SKM-1 (cell line): ENCODE measurements around the gene IKZF4.
"Not testable (repeated sequence)": the region's sequence is repeated elsewhere in the genome, so short reads cannot be mapped to it uniquely, and the experiment has no call there.

Source experiments
- DNase-seq: peaks from one replicate; lab custom pipeline; 2025; ENCODE audit not compliant: unreplicated experiment; lab: John Stamatoyannopoulos, UW

IKZF4 gene

DNA sequence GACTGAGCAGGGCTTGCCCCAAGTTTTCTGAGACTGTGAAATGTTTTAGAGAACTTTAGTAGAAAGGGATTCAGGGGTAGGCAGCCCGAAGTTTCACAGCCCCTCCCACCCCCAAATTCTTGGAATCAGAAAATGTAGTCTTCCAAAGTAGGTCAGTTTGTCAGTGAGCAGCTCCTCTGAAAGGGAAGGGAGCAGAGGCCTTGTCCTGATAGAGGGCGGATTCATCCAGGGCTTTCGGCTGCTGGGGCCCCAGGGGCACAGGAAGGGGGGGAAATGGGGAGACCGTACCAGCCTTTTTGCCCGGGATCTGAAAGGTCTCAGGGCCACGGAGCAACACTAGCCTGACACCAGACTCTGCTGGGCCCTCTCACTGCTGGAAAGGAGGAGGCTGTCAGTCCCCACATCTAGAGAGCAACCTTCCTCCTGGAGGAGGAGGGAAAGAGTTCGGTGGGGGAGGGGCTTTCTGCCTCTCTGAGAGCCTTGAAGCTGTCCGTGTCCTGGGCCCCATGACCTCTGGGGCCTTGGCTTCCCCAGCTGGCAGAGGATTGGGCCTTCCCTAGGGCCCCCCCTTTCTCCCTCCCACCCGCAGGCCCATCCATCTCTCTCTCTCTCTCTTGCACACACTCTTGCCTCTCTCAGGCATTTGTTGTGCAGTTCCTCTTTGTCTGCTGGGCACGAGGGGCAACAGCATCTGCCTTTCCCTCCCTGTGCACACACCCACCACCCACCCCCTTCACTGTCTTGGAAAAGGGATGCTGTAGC is at the start of gene IKZF4:
TSS of gene IKZF4 (plus strand) at position 621 of the 762 bp plus-strand sequence. CDS start 451 bp downstream, outside the sequence.
- DNase-seq = peak; percentile 63

DNA sequence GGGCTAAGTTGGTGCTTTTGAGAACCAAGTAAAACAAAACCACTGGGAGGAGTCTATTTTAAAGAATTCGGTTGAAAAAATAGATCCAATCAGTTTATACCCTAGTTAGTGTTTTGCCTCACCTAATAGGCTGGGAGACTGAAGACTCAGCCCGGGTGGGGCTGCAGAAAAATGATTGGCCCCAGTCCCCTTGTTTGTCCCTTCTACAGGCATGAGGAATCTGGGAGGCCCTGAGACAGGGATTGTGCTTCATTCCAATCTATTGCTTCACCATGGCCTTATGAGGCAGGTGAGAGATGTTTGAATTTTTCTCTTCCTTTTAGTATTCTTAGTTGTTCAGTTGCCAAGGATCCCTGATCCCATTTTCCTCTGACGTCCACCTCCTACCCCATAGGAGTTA is 48.8 kb upstream of the IKZF4 start:
- DNase-seq = no peak

DNA sequence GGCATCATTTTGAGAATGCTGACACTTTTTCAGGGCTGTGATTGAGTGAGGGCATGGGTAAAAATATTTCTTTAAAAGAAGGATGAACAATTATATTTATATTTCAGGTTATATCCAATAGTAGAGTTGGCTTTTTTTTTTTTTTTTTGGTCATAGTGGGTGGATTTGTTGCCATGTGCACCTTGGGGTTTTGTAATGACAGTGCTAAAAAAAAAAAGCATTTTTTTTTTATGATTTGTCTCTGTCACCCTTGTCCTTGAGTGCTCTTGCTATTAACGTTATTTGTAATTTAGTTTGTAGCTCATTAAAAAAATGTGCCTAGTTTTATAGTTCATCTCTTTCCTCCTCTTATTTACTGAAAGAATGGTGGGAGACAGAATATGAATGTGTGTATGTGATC is 48.4 kb upstream of the IKZF4 start:
- DNase-seq = no peak

DNA sequence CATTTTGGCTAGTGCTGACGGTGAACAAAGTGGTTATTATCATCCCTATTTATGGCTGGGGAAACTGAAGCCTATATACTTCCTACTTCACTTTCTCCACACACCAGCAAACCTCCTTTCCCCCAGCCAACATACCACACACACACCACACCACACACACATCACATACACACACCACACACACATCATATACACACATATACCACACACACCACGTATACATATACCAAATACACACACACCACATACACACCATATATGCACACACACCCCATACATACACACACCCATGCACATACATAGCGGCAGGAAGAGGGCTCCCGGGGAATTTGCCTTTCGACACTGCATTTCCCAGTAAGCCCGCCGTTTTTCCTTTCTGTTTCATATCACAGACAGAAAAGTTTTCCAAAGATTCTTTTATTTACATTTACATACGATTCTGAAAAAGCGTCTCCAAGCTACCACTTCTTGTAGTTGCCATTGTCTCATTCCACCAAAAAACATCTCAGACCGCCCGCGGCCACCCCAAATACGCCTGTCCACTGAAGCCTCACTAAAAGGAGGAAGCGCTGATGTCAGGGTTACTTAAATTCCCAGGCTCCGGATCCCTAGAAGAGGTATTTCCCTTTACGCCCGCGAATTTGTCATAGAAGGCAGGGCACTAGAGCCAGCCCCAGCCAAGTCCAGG is 47.8 kb upstream of the IKZF4 start:
- DNase-seq = no peak

DNA sequence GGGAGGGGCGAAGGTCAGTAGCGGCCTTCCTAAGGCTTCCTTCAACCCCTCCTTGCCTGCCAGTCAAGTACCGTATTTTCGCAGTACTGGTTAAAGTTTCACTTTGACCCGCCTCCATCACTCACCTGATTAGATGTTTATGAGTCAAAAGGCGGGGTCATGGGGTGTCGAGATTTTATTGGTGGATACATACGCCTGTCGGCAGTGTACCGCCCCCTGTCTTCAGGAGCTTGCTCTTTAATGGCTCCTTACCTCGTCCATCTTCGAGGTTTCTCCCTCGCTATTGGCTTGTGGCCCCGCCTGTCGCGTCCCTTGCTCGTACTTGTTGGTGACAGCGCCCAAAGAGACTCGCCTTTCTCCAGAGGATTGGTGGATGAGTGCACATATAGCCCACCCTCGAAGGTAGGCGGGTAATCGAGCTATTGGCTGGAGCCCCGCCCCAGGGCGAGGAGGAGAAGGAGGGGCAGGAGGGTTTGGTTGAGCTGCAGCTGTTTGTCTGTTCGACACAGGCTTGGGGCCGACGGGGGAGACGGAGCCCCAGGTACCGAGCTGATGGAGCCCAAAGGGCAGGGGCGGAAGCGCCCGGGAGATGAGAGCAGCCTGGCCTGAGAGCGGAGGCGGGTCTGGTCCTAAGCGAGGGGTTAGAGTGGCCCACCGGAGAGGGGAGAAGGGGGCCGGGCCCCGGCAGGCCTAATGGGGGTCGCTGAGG is 47.1 kb upstream of the IKZF4 start, which contains the start of gene RAB5B:
TSS of gene RAB5B (plus strand) at position 480 of the 709 bp plus-strand sequence. CDS start 12,883 bp downstream, outside the sequence.
- DNase-seq = peak; percentile 92

DNA sequence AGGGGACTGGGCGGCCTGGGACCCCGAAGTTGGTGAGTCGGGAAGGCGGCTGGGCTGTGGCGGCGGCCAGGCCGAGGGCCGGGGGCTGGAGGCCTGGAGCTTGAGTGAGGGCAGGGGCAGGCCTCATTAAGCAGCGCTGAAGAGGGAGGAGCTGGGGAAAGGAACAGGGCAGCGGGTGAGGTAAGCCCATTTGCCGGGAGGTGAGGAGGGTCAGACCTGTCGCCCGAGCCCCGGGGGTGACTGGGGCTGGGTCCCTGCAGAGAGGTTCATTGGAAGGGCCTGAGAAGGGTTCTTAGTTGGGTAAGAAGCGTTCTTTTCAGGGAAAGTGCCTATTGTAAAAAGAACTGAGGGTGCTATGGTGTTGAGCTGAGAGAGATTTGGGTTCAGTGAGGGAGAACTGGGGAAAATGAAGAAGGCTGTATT is 46.5 kb upstream of the IKZF4 start:
- no peak for DNase-seq

DNA sequence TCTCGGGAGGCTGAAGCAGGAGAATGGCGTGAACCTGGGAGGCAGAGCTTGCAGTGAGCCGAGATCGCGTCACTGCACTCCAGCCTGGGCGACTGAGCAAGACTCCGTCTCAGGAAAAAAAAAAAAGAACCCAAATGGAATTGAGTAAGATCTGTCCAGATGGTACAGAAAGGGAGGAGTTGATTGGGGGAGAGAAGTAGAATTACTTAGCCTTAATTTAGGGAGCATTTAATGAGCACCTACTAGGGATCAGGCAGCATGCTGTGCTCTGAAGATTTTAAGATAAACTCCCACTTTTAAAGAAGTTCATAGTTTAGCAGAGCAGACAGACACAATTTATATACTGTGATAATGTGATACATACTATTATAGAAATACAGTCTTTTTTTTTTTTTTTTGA is 42.5 kb upstream of the IKZF4 start:
- no peak for DNase-seq

DNA sequence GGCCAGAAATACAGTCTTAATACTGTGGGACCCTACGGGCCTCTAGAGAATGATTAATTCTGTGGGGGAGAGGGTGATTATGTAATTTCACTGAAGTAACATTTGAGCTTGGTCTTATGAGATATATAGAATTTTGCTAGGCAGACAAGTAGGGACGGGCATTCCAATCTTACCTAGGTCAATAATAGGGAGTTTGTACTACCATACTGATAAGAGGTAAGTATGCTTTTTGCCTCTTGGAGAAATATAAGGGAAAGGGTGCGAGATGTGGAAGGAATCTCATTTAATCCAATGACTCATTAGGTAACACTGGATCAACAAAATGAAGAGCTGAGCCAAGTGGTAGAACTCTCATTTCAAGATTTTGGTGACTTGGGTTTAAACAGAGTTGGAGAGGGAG is 41.8 kb upstream of the IKZF4 start:
- DNase-seq = no peak

DNA sequence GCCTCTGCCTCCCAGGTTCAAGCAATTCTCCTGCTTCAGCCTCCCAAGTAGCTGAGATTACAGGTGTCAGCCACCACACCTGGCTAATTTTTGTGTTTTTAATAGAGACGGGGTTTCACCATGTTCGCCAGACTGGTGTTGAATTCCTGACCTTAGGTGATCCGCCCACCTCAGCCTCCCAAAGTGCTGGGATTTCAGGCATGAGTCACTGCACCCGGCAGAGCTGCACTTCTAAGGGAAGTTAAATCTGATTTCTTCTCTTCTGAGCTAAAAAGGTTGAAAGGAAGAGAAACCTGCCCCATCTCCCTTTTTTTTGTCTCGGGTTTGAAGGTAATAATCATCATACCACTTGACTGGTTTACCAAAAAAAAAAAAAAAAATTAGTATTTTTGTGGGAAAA is 39.0 kb upstream of the IKZF4 start:
- not testable (repeated sequence) for DNase-seq

DNA sequence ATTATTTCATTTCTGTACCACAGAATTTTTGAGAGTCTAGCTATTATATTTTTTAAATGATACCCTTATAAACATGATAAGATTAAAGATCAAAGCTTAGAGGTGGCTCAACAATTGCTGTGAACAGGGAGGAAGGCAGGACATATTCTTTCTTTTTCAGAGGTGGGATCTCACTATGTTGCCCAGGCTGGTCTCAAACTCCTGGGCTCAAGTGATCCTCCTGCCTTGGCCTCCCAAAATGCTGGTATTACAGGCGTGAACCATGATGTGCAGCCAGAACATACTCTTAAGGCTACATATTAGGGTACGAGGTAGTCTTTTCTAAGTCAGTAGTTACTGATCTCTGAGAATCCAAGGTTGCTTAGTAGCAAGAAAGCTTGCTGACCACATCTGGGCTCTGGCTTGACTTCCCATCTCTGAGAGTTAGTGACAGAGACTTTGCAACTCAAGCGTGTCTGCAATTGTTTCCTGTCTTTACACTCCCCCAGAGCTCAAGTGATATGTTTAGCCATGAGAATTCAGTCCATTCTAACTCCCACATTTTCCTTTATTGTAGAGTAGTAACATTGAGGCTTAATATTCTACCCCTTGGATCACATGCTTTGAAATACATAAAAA is 38.4 kb upstream of the IKZF4 start:
- DNase-seq = peak; percentile 16

DNA sequence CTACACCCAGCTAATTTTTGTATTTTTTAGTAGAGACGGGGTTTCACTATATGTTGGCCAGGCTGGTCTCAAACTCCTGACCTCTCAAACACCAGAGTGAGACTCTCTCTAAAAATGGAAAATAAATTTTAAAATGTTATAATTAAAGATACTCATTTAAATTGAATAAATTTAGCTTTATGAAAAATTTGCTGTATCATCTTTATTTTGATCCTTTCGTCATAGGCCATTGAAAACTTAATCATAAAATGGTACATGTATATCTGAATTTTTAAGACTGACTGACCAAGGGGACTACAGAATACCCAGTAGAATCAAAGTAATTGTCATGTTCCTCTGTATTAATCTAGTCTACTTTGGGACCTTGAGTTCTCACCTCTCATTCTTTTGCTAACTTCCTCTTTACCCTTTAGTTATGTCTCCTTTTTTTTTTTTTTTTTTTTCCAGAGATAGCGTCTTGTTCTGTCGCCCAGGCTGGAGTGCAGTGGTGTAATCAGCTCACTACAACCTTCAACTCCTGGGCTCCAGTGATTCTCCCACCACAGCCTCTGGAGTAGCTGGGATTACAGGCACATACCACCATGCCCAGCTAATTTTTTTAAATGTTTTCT is 37.5 kb upstream of the IKZF4 start:
- no peak for DNase-seq

DNA sequence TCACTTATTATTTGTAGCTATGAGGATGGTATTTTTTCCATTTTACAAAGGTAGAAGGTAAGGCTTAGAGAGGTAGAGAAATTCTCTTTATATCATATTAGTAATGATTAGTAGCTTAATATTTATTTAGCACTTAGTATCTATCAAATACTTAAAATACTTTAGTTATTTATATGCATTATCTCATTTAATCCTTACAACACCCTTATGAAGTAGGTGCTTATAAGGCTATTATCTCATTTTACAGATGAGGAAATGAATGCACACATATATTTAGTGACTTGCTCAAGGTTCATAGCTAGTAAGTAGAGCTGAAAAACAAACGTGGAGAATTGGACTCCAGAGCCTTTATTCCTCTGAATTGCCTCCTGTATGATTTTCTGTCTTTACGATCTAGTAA is 36.0 kb upstream of the IKZF4 start:
- DNase-seq = no peak

DNA sequence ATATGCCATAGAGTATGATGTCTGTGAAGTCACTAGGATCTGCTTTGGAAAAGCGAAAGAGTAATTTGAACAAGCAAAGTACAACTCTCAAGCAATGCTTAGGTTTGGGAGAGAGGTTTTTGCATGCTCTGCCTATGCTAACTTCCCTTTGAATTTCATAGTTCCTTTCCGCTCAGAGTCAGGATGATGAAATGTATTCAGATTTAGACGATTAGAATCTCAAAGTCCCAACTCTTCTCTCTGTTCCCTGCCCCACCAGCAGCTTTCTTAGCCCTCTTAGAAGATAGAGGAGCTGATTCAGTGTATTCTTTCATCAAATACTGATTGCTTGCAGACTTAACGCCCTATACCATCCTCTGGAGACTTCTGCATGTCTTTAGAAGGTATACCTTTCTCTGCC is 35.5 kb upstream of the IKZF4 start:
- DNase-seq = no peak

DNA sequence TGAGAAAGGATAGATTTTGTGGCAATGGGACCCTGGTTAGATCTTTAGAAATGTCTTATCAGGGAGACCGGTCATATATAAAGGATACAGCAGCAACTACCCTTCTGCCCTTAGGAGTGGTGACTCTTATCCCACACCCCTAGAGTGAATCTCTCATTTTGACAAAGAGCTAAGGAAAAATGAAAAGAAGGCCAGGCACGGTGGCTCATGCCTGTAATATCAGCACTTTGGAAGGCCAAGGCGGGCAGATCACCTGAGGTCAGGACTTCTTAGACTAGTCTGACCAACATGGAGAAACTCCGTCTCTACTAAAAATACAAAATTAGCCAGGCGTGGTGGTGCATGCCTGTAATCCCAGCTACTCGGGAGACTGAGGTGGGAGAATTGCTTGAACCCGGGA is 34.9 kb upstream of the IKZF4 start:
- not testable (repeated sequence) for DNase-seq

DNA sequence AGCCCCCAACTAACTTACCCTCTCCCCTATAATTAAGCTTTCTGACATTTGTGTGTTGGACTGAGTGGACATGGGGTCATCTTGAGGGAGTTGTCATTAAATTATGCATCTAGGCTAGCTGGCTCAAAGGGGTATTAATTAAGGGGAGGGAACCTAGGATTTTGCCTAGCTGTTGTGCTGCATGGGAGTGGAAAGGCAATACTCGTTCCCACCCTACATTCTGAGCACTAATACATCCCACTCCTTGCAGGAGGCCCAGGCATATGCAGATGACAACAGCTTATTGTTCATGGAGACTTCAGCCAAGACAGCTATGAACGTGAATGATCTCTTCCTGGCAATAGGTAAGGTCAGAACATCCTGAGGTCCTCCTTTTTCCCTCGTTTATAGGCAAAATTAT is 29.7 kb upstream of the IKZF4 start:
- no peak for DNase-seq

DNA sequence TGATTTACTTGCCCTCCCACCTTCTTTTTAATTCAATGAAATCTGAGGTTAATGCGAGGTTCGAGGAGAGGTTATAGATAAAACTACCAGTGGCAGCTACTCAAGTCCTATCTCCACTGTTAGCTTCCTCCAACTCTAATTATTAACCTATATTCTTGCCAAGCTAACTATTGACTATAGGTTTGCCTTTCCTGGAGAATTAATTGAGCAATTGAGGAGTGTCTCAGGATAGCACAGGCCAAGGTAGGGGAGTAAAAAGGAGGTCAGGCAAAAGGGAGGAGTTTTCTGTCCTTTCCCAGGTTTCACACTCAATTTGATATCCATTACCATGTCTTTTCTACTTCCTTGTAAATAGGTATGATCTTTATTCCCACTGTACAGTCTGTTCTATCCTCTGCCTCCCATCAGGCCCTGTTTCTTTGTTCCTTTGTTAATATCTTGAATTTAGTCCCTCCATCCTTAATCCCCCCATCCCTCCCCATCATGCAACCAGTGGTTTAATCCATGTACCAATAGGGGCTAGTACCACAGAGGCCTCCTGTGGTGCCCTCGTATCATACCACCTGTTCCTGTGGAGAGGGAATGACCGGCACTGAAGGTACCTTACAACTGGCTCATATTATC is 27.5 kb upstream of the IKZF4 start:
- DNase-seq = no peak

DNA sequence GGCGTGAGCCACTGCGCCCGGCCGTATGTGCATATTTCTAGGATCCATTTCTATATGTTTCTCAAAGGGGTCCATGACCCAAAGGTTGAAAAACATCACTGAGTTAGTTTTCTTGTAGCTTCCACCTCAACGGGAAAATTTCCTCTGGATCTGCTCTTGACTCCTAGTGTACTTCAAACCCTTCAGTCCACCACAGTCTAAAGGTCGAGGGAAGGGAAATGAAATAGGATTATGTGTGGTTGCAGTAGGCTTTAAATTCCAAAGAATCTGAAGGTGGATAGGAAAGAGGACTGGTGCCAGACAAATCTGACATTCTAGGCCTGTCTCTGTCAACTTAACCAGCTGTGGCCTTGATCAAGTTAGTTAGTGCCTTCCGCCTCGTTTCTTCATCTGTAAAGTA is 25.5 kb upstream of the IKZF4 start:
- no peak for DNase-seq

DNA sequence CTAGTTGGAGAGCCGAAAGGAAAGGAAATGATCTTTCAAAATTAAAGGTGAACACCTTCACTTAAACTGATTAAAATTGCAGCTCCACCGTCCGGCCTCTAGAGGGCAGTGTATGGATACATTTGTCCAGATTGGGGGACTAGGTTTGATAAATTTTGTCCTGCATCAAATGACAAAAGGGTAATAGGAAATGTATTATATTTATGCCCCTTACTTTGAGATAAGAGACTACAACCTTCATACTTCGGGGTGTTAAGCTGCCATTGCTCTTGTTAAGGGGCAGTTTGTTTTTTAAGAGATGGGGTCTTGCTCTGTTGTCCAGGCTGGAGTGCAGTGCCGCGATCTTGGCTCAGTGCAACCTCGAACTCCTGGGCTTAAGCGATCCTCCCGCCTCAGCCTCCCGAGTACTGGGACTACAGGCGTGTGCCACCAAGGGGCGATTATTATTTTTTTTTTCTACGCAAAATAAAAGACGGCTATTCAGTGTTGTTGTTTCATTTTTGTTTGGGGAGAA is 24.6 kb upstream of the IKZF4 start:
- no peak for DNase-seq

DNA sequence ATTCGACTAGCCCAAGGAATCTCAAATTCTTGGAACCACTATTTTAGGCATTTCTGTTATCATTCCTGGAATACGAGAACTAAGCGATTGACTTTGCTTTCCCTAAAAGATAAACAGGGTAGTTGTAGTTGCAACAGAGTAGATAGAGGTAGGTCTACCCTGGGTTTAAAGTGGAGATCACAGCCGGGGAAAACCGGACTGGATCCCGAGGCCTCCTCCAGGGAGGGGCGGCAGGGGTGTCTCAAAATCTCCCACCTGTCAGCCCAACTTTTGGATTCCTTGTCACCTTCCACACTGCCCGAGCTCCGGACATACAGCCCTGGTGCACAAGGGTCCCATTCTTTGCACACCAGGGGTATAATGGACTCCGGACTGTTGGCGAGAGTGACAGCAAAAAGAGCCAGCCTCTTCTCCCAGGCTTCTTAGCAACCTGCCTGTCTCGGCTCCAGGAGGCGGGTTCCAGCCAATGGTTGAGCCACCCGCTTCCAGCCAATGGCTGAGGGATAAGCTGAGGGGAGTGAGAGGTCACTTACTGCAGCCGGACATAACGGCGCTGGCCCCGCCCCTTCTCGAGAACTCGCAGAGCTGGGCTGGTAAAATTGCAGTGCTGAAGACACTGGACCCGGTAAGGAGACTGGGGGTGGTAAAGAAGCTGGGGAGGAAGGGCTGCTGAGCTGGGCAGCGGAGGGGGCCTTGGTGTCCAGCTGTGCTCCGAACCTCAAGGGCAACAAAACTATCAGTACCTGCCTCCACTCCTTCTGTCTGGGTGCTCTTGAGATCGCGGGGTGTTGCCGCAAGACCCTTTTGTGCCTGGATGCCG is 23.9 kb upstream of the IKZF4 start, which contains the start of gene SUOX:
TSS of gene SUOX (plus strand) at position 562 of the 820 bp plus-strand sequence. CDS start 4,946 bp downstream, outside the sequence.
- DNase-seq = no peak
